ENCODE data around the gene APLP2.
"Not testable (repeated sequence)": the region's sequence is repeated elsewhere in the genome, so short reads cannot be mapped to it uniquely, and the experiment has no call there.

The APLP2 gene

DNA sequence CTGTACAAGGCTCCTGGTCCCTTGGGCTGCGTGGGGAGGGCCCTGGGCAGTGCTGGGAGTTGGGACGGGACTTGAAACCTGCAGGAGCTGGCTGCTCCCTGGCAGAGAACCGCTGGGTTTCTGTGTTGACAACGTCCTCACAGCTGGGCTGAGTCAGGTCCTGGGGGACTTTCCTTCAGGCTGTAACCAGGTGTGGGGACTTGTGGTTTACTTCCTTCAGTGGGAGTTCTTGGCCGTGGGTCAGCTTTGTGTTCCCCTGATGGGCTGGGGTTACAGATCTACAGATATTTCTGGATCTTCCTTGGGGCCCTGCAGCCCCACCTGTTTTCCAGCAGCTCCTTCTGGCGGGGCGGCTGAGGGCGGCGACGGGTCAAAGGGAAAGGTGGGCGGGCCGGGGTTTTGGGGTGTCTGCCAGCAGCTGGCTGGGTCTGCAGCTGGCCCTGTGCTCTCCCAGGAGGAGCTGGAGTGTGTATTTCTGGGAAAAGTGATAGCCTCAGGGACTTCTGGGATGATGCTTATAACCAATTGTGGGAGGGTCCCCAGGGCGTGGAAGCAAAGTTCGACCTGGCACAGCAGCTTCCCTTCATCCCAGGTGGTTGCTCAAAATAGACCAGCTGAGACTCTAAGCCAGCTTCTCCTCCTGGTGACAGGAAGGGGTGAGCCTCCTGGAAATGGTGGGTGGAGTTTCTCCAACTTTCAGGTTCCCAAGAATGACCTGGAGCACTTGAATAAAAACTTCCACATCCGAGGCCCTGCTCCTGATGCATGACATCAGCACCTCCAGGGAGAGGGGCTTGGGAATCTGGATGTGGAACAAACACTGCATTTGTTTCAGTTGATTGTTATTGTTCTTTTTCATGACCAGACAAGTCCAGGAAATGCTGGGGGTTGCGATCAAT lies 109.0 kb downstream of the APLP2 start:
- DNase-seq, result no peak

DNA sequence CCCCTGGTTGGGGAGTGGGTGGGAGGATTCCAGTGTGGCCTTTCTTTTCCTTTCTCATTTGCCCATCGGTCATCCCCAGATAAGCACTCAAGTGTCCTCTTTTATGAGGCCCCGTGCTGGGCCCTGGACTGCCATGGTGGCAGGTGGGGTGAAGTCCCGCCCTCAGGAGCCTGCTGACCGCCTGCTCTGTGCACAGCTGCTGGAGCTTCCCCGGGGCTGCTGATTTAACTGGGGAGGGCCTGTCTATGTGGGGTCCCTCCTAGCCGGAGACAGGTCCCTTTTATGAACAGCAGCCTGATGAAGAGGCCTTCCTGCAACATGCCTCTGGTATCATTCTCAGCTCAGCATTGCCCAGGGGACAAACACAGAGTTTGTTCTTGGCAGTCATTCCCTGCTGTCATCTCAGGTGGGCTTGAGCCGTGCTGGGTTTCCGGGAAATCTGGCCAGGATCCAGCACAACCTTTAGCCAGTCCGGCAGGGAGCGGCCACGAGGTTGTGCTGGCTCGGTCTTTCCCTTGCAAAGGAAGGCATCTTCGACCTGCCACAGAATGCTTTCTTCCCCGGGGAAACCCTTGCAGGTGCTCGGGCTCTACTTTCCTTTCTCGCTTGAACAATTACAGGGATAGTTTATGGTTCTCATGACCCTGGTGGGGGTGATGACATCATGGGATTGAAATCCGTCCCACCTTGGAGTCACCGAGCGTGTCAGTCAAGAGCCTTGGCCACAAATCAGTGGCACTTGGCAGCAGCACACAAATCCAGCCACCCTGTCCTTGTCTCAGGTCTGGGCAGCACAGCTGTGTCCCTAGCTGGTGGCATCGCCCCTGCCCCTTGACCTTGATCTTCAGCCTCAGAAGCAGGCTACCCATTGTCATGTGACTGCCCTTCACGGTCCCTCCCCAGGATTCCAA lies 110.0 kb downstream of the APLP2 start:
- DNase-seq, result no peak

DNA sequence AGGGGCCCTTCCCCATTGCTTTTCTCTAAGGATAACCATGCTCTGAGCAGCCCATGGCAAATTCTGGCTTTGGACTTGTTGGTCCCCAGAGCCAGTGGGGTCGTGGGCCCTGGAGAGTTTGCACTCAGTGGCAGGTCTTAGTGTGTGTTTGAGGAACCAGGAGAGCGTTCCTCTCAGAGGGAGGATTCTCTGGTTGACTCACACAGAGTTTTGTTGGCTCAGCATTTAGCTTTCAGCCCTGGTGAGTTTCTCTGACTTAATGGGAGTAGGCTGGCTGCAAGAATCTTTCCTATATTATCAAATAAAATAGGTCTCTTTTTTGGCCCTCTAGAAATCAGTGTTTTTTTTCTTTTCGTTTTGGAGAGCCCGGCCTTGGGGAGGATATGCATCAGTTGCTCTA lies 110.8 kb downstream of the APLP2 start:
- no peak for DNase-seq

DNA sequence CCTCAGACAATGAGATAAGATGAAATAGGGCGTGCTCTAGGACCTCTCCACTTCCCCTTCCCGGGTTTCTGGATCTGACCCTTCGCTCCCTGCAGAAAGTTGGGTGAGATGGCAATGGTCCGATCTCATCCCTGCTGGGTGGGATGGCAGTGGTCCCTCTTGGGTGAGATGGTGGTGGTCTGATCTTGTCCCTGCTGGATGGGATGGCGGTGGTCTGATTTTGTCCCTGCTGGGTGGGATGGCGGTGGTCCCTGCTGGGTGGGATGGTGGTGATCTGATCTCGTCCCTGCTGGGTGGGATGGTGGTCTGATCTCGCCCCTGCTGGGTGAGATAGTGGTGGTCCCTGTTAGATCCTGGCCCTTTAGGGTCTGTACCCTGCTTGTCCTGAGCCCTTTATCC lies 111.2 kb downstream of the APLP2 start:
- no peak for DNase-seq

DNA sequence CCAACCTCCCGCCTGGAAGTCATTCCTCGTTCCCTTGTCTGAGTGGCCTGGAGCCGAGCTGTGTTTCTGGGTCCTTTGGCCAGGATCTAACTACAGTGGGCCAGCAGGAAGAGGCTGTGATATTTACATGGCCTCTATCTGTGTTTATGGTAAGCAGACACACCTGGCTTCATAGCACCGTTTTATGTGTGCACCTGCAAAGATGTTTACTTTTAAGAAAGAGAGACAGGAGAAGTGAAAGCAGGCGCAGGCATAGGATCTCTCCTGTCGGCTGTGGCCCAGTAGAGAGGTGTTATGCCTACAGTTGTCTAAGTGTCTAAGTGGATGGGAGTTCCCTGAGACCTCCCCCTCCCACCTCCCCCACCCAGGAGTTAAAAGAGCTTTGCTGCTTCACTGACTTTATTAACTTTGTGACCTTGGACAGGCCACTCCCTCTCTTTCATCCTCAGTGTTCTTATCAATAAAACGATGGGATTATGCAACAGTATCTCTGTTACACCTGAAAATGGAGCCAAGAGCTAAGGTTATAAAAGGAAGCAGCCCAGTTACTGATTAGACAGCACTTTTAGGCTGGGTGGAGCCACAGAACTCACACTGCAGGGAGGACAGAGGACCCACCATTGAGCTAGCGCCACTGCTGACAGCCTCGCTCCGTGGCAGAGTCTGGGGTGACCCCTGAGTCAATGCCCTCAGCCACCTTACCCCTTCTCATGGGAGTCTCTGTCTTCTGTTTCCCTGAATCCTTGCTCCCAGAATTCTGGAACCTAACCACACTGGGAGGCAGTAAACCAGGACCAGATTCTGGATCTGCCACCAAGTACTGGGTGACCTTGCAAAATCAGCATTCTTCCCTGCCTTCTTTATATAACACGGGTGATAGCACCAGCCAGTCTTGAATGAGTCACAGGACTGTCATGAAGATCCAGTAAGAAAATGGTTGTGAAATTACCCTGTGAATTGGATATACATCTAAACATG lies 111.9 kb downstream of the APLP2 start:
- no peak for DNase-seq

DNA sequence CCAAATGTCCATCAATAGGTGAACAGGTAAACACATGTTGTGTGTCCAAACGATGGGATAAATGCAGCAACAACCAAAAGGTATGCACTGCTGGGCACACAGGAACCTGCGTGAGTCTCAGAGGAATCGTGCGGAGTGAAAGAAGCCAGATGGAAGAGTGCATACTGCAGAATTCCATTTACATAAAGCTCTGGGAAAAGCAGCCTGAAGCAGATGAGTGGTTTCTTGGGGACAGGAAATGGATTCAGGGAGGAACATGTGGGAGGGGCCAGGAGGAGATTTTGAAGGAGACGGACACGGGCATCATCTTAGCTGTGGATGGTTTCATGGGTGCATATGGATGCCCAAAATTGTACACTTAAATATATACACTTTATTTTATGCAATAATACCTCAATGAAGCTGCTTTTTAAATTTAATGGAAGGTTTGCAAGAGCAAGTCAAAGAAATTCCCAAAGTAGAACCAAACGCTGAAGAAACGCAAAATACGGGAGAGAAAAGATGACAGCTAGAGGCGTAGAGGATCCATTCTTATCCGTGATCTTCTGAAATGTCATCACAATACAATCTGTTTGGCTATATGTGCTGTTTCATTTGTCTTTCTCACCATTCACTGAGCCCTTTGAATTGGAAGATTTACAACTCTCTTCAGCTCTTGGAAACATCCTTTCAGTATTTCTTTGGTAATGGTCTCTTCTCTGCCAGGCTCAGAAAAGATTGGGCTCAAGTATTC lies 114.3 kb downstream of the APLP2 start:
- no peak for DNase-seq

DNA sequence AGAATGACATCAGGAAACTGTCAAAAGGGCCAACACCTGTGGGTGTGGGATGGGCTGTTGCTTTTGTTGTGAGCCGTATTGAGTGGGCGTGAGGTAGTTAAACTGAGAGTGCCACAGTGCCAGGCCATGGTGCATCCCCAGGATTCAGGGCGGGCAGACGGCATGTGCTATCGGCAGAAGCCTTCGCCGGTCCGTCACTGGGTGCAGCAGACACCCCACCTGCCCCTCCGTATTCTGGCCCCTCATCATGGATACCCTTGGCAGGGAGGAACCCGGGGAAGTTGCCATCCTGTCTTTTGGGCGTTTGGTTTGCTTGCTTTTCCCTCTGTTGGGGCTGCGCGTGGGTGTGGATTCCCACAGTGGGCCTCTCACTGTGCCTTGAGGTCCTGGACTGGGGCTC lies 117.4 kb downstream of the APLP2 start:
- no peak for DNase-seq

DNA sequence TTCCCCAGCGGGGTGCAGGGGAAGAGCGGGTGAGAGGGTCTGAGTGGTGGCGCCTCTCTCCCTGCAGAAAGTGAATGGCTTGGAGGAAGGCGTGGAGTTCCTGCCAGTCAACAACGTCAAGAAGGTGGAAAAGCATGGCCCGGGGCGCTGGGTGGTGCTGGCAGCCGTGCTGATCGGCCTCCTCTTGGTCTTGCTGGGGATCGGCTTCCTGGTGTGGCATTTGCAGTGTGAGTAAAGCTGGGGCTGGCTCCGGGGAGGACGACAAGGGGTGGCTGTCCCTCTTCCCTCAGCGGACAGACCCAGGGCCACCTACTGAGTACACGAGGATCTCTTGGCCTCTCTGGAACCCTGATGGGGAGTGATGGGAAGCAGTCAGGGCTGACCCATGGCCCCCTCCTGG lies 118.4 kb downstream of the APLP2 start:
- DNase-seq, result no peak

DNA sequence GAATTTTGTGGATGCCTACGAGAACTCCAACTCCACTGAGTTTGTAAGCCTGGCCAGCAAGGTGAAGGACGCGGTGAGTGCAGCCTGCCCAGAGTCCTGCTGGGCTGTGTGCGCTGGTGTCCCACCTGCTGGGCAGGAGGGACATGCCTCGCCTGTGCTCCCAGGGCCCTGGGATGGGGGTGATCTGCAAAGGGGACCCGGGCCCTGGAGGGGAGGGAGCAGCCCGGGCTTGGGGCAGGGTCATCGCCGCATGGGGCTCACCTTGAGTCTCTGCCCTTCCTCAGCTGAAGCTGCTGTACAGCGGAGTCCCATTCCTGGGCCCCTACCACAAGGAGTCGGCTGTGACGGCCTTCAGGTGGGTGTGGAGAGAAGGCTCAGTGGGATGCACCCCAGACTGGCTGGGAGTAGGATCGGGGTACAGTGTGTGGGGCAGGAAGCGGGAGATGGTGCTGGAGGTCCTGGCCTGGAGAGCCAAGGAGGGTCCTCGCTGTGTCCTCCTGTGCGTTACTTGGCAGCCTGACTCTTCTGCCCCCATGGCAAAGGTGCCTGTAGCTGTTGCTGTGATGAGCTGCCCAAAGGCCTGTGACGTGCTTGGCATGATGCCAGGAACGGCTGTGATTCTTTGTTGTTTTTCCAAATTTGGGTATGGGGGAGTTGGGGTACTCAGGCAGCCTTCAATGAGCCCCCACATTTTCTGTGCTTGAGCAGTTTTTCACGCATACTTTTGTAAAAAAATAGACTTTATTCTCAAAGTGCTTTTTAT lies 119.1 kb downstream of the APLP2 start:
- no peak for DNase-seq

DNA sequence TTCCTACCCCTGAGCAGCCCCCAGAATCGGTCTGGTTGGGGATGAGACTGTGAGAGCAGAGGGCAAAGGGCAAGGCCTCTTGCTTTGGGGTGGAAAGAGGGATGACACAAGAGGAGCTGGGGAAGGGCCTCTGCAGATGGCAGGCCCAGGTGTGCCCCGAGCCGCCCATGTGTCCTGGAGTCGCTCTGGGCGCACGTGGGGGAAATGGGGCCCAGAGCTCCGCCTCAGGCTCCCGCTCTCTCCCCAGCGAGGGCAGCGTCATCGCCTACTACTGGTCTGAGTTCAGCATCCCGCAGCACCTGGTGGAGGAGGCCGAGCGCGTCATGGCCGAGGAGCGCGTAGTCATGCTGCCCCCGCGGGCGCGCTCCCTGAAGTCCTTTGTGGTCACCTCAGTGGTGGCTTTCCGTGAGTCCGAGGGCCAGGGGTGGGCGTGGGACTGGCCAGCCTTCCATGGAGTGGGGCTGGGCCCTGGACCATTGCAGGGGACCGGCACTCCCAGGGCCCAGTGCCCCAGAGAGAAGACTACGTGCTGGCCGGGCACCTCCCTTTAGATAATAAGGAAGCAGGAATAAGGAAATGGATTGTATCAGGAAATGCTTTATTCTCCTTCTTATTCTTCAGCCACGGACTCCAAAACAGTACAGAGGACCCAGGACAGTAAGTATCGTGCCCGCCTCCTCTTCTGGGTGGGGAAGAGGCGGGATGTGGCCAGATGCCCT lies 120.0 kb downstream of the APLP2 start:
- DNase-seq, result no peak

DNA sequence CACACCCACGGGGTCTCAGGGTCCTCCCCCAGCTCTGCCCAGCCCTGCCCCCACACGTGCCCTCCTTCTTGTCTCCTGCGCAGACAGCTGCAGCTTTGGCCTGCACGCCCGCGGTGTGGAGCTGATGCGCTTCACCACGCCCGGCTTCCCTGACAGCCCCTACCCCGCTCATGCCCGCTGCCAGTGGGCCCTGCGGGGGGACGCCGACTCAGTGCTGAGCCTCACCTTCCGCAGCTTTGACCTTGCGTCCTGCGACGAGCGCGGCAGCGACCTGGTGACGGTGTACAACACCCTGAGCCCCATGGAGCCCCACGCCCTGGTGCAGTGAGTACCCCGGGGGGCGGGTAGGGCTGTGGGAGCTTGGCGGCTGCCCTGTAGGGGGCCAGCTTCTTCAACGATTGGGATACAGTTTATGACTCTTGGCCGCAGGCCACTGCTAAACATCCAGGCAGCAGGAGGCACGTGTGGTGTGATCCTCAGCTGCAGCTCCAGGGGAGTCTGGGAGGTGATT lies 120.7 kb downstream of the APLP2 start:
- no peak for DNase-seq

DNA sequence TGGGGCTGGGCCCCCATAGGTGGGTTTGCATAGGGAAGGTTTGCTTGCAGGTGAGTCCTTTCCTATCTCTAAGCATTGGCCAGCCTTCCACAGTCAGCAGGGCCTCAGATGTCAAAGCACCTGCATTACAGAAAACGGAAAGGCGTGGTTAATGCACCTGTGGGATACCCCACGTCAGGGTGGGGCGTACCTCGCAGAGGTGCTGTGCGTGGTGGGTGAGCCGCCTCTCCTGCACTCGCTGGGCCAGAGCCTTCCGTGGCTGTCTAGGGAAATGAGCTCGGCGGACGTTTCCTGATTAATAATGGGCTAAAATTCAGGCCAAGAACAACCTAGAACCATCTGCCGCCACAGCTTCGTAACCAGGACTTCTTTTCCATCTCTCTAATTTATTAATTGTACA lies 122.2 kb downstream of the APLP2 start:
- DNase-seq, result no peak

DNA sequence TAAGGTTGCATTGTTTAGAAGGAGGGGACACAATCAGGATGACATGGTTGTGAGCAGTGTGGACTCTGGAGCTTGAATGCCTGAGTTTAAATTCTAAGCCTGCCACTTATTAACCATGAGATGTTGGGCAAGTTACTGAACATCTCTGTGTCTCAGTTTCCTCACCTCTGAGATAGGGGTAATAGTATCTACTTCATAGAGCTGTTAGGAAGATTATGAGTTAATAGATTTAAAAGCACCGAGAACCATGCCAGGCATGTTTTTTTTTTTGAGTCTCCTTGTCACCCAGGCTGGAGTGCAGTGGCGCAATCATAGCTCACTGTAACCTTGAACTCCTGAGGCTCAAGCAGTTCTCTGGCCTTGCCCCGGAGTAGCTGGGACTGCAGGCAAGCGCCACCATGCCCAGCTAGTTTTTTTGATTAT lies 123.2 kb downstream of the APLP2 start:
- no peak for DNase-seq

DNA sequence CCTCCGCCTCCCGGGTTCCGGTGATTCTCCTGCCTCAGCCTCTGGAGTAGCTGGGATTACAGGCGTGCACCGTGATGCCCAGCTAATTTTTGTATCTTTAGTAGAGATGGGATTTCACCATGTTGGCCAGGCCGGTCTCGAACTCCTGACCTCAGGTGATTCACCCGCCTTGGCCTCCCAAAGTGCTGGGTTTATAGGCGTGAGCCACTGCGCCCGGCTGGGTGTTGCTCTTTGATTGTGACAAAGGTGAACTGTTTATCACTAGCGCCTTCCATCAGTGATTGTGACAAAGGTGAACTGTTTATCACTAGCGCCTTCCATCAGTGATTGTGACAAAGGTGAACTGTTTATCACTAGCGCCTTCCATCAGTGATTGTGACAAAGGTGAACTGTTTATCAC lies 123.9 kb downstream of the APLP2 start:
- not testable (repeated sequence) for DNase-seq

Measured in activated naive CD4-positive, alpha-beta T cell (primary cell).